GM12892 (cell line): ENCODE results near the gene RGL2.
A peak's percentile ranks its signal among the peaks of the same experiment; 100 is the strongest.

Source experiments
- POLR2A ChIP-seq: IDR thresholded peaks from 2 replicates; pipeline ENCODE4 v1.6.1; 2011; ENCODE audit warnings: low read depth, low read length, control low read depth
- POLR2AphosphoS5 ChIP-seq: IDR thresholded peaks from 2 replicates; pipeline ENCODE4 v1.6.1; 2011; ENCODE audit warnings: low read depth, low read length, control low read depth
- TAF1 ChIP-seq: IDR thresholded peaks from 2 replicates; pipeline ENCODE4 v1.6.1; 2011; ENCODE audit warnings: low read depth, mild to moderate bottlenecking, control low read depth, low read length, borderline replicate concordance

DNA sequence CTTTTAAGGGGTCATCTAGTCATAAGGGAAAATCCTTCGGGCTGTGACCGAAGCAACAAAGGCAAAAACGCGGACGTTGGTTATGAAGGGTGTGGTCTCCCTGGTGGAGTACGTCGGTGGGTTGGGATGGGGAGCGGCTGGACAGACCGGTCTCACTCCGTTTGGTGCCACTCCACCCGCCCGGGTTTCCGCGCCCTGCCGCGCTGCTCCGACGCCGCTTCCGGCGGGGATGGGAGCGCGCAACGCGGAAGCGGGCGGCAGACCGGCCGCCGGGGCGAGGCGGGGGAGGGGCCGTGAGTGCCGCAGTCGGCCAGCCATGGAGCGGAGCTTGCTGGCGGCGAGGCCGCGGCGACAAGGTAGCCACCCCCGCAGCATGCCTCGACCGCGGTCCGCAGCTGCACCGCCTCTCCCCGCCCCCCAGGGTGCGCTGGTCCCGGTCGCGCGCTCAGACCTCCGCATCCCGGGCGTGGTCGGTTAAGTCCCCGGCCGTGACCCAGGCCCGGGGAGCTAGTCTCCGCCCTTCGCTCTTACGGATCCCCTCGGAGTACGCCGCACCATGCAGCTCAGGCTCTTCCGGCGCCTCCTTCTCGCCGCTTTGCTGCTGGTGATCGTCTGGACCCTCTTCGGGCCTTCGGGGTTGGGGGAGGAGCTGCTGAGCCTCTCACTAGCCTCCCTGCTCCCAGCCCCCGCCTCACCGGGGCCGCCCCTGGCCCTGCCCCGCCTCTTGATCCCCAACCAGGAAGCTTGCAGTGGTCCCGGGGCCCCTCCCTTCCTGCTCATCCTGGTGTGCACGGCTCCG lies 21.7 kb downstream of the RGL2 start, which contains the start of gene B3GALT4:
- TF ChIP-seq POLR2AphosphoS5 (peak; percentile 99), TAF1 (peak; percentile 34; the same call in 1 of the 2 replicates), POLR2A (peak; percentile 96)
